GM12875 (cell line): ENCODE data around the gene API5.
"Not testable (repeated sequence)": the region's sequence is repeated elsewhere in the genome, so short reads cannot be mapped to it uniquely, and the experiment has no call there.

Experiments
- H3K4me3 ChIP-seq: one replicate; pipeline ENCODE4 v1.5.1; 2011; ENCODE audit warnings: low read depth, low read length, control low read depth
- CTCF ChIP-seq: IDR thresholded peaks from 2 replicates; pipeline ENCODE4 v1.5.1; 2011; ENCODE audit warnings: low read depth, mild to moderate bottlenecking, control low read depth, inconsistent platforms, low read length, moderate library complexity, borderline replicate concordance; ENCODE audit not compliant: insufficient read depth

The API5 gene

GRCh38 chr11:43328482-43328881 is 16.7 kb downstream of the API5 start:
- no peak for TF ChIP-seq CTCF

GRCh38 chr11:43341159-43341558 is 29.4 kb downstream of the API5 start:
- no peak for TF ChIP-seq CTCF
- H3K4me3 ChIP-seq: no peak overlapping the region

More at GRCh38 chr11:43328482-43328881, 16.7 kb downstream of the API5 start:
- no peak overlapping the region for H3K4me3 ChIP-seq

- not testable (repeated sequence) for H3K4me3 ChIP-seq
These were observed 39.6 kb downstream of the API5 start for GRCh38 chr11:43351426-43351825.

DNA sequence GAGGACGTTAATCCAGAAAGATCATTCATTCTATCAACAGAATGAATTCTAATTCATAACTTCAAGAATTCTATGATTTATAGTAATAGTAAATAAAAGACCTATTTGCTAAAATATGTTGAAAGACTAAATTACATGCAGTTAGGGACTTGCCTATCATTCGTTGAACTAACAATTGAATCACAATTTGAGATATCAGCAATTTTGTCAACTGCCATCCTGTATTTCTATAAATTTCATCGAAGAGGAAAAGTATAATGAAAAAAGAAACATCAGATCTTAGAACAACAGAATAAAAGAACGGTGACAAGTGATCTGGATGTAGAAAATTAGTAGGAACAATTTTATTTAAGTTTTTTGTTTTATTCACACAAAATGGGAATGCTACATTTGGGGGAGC is 42.5 kb downstream of the API5 start:
- TF ChIP-seq CTCF: no peak
- H3K4me3 ChIP-seq: no peak overlapping the region

DNA sequence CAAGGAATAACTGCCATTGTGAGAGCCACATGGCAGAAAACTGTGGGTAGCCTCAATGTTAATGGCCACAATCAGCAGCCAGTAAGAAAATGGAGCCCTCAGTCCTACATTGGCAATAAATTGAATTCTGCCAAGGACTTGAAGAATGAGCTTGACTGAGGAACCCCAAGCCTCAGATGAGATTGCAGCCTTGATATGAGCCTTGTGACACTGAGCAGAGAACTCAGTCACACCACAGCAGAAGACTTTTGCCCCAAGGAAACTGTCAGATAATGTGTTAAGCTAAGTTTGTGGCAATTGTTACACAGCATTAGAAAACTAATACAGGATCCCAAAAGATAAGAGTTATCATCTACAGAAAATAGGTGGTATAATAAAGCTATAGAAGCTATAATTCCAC is 44.5 kb downstream of the API5 start:
- H3K4me3 ChIP-seq: no peak overlapping the region
- no peak for TF ChIP-seq CTCF

DNA sequence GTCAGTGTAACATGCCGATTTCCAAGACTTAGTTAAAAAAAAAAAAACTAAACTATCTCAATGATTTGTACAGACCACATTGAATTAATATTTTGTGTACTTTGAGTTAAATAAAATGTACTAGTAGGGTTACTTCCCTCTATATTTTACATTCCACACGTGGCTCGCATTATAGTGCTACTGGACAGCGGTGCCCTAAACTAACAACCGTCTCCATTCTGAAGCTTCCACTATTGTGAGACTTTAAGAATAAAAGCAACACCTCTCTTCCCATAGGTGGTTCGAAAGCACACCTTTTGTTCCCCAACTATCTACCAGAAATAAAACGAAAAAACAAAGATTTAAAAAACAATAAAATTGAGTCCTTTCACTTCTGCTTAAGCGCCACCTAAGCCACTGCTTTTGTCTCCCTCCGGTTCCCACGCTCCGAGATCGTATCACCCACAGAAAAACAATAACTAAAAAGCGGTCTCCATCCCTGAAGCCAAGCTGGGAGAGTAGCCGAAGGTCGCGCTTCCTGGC is 46.5 kb downstream of the API5 start:
- no peak for TF ChIP-seq CTCF

DNA sequence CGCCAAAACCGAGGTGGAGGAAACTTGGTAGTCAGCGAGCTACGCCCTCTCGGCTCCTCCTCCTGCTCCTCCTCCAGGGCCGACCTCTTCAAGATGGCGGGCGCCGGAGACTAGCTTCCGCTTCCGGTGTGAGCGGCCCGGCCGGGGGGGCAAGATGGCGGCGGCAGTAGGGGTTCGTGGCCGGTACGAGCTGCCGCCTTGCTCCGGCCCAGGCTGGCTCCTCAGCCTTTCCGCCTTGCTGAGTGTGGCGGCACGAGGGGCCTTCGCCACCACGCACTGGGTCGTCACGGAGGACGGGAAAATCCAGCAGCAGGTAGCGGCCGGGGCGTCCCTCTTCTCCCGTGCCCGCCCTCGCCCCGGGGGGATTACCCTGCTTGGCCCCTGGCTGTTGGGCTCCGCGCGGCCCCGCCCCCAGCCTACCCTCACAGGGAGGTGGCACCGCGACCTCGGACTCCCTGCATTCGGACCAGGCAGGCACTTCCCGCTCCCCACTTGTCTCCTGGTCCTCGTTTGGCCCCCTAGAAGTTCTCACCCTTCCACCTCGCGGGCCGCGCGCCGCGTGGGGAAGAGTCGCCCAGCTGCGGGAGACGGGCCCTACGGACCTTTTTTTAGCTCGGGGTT is 47.1 kb downstream of the API5 start, which contains the start of gene TTC17:
Gene TTC17 (plus strand): TSS at position 120 of the 621 bp plus-strand sequence. CDS start 35 bp downstream, at position 155.
- no peak for TF ChIP-seq CTCF
- H3K4me3 ChIP-seq: peak within 1 kb of the TSS; percentile 99

More for the DNA sequence above, 46.5 kb downstream of the API5 start:
- H3K4me3 ChIP-seq: peak overlapping the region; percentile 99
